Myocyte (in vitro differentiated cells): ENCODE data around the gene RNF180. TPM values are rescaled to one million over a fixed set of nuclear protein-coding genes. Genes with fewer than 3 reads are reported as not detected.

Source experiments
- DNase-seq: peaks from one replicate; pipeline ENCODE4 v3.0.0-alpha.2; 2012; ENCODE audit warnings: low read depth
- total RNA-seq: library from RNA; depleted of rRNA; stranded (reverse); fragments of >200 nt; gene quantifications from 2 replicates; pipeline ENCODE4 v1.2.3, GENCODE V29; 2014

RNF180 gene
- total RNA-seq, 1 donor from 2014 or later, result 3.6 TPM

- DNase-seq, result no peak
These were observed 103.5 kb downstream of the RNF180 start for GRCh38 chr5:64269164-64269563.

GRCh38 chr5:64273276-64273675 is 107.6 kb downstream of the RNF180 start:
- DNase-seq, result no peak

DNA sequence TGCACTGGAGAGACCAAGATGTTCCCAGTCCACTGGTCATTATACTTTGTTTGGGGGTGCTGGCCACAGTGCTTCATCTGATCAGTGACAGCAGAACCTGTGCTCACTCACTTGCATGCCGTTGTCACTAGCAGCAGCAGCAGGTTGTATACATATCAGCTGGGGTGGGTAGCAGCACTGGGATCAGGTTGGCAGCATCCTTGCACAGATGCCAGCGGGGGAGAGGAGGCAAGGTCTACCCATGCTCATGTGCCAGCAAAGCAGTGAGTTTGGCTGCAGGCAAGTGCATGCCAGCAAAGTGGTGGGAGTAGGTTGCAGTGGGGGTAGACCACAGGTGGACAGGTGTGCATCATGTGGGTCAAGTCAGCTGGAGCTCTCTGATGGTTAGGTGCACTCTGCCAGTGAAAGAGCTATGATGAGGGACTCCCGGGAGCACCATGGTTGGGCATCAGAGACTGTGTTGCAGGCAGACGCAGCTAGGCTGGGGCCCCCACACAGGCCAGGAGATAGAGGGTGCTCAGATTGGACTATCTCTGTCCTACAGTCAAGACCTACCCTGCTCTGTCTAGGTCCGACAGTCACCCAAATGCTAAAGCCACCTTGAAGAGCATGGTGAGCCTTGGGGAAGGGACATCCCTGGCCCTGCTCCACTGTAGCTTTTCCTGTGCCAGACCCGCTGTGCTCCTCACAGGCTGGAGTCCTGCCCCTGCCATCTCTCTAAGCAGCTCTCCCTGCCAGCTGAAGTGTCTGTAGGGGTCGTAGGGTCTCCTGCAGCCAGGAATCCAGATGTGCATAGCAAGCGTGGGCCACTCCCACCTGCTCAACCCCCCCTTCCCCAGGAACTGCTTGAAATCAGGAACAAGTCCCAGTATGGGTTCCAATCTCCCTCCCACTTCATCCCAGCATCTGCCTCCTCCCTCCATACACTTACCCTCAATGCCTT is 119.8 kb downstream of the RNF180 start:
- no peak for DNase-seq

DNA sequence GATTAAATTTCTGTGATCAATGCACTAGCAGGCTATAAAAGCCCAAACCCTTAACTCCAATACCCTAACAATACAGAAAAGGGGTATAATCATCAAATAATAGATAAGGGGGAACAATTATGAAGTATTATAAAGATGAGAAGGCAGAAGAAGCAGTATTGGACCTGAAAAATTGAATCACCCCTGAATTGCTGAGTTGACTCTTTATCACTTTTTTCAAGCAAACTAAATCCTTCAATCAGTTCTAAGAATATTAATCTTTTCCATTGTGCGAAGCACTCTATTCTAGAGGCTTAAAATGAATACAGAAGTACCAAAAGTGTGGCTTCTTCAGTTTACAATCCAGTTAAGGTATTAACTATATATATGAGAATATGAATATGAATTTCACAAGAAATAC is 120.7 kb downstream of the RNF180 start:
- no peak for DNase-seq

GRCh38 chr5:64288496-64288895 is 122.9 kb downstream of the RNF180 start:
- peak; percentile 5 for DNase-seq

- DNase-seq, result peak; percentile 35
These were observed 127.1 kb downstream of the RNF180 start for GRCh38 chr5:64292611-64293215.

DNA sequence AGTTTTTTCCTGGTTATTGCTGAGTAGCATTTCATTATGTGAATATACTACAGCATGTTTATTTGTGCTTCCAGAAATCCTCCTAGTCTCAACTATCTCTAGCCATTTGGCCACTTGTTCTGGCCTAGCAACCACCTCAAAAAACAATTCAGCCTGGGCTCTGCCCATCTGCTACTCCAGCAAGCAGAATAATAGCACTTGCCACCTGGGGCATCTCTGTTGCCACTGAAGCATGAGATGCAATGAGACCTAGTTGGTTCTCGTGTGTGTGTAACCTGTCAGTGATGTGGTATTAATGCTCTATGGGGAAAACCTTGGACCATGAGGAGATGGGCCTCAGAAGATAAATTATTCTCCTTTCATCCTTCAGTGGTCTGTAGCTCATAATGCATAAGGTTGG is 129.5 kb downstream of the RNF180 start:
- peak; percentile 2 for DNase-seq

DNA sequence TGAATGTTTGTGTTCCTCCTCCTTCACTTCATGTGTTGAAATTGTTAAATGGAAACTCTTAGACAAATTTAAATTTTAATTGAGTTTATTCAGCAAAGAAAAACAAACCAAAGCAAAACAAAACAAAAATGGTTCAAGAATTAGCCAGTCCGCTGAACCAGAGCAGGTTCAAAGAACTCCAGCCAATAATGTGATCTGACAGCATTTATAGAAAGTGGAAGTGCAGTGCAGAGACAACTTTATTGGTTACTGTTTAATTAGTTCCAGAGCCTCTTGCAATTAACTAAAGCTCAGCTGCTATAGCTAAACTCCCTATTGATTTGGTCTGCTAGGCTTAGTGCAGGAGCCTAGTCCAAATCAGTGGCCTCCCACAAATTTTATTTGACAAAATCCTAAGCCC is 132.9 kb downstream of the RNF180 start:
- DNase-seq, result no peak

DNA sequence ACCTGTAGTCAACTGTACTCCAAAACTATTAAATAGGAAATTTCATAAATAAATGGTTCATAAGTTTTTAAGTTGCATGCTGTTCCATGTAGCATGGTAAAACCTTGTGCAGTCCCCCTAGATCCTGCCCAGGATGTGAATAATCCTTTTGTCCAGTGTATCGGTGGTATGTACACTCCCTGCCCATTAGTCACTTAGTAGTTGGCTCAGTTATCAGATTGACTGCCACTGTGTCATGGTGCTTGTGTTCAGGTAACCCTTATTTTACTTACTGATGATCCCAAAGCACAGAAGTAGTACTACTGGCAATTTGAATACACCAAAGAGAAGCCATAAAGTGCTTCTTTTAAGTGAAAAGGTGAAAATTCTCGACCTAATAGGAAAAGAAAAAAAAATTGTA is 134.2 kb downstream of the RNF180 start:
- no peak for DNase-seq

DNA sequence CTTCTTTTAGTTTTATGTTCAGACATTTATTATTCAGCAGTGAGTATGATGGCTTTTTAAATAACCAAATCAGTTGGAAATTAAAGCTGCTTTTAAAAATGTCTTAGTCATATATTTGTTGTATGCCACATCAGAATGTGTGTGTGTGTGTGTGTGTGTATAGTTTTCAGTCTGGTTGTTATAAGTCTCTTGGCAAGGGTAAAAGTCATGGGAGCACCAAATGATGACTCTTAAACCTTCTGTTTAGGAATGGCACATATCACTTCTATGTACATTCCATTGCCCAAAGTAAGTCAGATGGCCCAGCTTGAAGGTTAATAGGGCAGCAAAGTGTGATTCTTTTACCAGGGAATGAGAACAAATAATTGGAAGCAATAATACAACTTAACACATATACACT is 135.9 kb downstream of the RNF180 start:
- DNase-seq, result no peak

DNA sequence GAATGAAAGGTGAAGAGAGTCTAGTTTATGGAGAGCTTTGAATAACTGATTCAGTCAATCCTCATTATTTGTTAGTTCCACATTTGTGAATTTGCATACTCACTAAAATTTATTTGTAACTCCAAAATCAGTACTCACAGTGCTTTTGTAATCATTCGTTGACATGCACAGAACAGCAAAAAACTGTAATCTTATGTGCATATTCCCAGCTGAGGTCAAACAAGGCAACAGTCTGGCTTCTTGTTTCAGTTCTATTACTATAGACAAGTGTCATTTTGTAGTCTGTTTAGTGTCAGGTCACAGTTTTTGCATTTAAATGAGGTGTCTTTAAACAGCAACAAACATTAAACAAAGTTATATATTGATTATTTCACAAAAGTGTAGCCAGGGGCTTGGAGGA is 142.5 kb downstream of the RNF180 start:
- no peak for DNase-seq

- DNase-seq, result no peak
These were observed 146.8 kb downstream of the RNF180 start for GRCh38 chr5:64312491-64312890.

GRCh38 chr5:64315778-64316177 is 150.1 kb downstream of the RNF180 start:
- no peak for DNase-seq

- DNase-seq, result no peak
These were observed 152.5 kb downstream of the RNF180 start for GRCh38 chr5:64318175-64318574.

DNA sequence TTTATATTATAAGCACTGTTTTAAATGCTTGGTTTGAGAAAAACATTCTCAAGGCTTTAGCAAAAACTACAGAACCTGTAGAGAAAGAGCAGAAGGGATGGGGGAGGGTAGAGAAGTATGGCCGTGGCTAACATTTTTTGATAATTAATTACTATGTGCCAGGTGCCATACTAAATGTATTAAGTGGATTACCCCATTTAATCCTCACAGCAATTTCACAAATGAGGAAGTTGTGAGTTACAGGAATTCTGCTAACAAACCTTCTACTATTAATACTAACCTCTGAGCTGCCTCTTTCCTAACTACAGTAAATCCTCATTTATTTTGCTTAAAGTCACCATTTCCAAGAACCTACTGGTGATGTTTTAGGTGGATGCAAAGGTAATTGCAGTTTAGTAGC is 157.9 kb downstream of the RNF180 start:
- no peak for DNase-seq

GRCh38 chr5:64330728-64331231 is 165.1 kb downstream of the RNF180 start:
- DNase-seq, result peak; percentile 65

GRCh38 chr5:64331597-64332277 is 166.1 kb downstream of the RNF180 start:
- DNase-seq, result peak; percentile 57

DNA sequence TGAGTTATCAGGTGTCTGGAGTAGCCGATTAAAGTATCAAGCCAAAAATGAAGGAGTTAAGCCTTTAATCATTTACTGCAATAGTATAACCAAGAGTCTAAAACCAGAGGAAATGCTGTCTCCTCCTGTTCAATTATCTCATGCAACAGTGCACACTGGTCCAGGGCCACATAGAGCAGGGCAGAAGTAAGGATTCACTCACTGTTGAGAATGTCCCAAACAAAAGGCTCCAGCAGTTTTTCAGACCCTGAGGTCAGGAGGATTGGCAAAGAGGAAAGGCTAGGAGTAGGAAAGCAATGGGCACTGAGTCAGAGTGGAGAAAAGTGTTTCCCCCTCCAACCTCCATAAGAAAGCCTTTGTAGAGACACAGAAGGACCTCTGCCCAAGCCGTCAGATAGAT is 168.2 kb downstream of the RNF180 start:
- no peak for DNase-seq

GRCh38 chr5:64339769-64340168 is 174.1 kb downstream of the RNF180 start:
- DNase-seq, result no peak

DNA sequence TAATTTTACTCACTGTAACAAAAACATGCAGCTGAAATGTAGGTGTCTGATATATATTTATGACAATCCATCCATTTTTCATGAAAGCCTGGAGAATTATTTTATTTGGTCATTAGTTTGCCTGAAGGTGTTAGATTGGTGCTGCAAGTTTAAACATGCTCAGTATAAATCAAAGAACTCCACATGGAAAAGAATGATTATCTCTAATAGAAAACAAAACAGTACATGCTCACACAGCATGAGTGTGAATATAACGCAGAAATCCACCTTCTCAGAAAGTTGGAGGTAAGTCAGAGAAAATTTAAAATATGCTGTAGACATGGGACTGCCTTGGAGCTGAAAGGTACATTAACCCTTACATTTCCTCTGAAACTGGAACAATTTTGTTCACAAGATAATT is 174.7 kb downstream of the RNF180 start:
- no peak for DNase-seq

DNA sequence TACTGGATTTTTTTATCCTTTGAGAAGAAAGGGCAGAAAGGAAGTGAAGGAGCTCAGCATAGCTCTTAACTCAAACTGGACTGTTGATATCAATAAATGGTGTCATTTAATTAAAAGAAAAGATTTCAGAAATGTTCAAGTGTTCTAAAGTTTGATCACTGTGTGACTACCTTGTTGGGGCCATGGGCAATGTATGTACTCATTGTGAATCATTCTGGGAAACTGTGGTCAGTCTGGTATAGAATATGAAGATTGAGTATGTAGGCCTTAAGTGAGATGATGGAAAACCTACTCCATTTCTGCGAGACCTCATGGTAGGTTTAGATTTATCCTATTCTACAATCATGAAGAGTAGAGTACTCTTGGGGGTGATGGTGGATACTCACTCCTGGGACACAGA is 175.7 kb downstream of the RNF180 start:
- DNase-seq, result no peak

DNA sequence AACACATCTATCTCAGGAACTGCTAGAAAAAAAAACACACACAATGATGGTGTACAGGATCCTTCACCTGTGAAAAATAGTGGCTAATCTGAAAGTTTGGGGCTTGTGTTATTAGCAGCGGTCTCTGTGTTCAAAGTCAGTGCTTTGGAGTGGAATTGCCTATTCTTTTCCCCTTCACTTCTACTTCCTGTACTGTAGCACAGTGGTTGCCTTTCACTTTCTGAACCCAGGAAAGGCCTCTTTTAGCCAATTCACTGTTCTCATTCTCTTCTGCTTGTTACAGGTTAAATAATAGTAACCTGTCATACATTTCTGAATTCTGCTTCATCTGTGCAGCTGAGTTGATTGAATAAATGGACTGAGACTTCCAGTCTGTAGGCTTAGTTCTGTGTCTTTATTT is 178.9 kb downstream of the RNF180 start:
- no peak for DNase-seq
